ENCODE data around the gene SLC1A3. TPM values are rescaled to one million over a fixed set of nuclear protein-coding genes. Genes with fewer than 3 reads are reported as not detected.

The SLC1A3 gene
- total RNA-seq, 2 experiments from 2014 or later, result 0.16 TPM

GRCh38 chr5:36692791-36693763 lies 86.7 kb downstream of the SLC1A3 start:
- intact Hi-C loops (cut with DNase I, micrococcal nuclease), result loop anchor here (1.0 to 10.0 kb wide), 7 partner anchors 86 to 616 kb away; partner anchors contain the start of gene SLC1A3 (in 1 of the 2)
- no peaks in the 10 kb centered on the region for H3K36me3 Mint-ChIP-seq (ENCODE audit: low read depth)
- H3K9me3 Mint-ChIP-seq (ENCODE audit: low read depth), result no peaks in the 10 kb centered on the region
- ATAC-seq, result peak; percentile 56
- ChIA-PET POLR2A (no interaction called here), CTCF (interaction anchor here (0.6 to 1.7 kb wide), 15 partner anchors 8 to 428 kb away, joined by 3 to 7 read pairs (median 4); no protein-coding TSS in a partner anchor)
- H3K4me3 Mint-ChIP-seq, result no peak overlapping the region
- DNase-seq, result peak; percentile 74
- H3K27ac Mint-ChIP-seq, result no peak overlapping the region
- H3K4me1 Mint-ChIP-seq, result peaks cover 12% of the 10 kb centered on the region
- H3K27me3 Mint-ChIP-seq, result peaks cover 23% of the 10 kb centered on the region

DNA sequence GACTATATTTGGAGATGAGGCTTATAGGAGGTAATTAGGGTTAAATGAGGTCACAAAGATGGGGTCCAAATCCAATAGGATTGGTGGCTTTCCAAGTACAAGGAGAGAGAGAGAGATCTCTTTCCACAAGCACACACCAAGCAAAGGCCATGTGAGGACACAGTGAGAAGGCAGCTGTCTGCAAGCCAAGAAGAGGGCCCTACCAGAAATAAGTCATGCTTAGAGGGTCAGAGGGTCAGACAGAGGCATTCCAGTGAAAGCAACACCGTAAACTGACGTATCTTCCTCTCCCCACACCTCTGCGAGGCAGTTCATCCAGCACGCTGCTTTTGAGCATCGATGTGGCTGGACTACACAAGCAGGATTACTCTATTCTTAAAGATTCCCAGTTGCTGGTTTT lies 87.9 kb downstream of the SLC1A3 start:
- Mint-ChIP-seq H3K27ac (no peak overlapping the region), H3K9me3 (ENCODE audit: low read depth) (no peaks in the 10 kb centered on the region), H3K36me3 (ENCODE audit: low read depth) (no peaks in the 10 kb centered on the region), H3K27me3 (peaks cover 17% of the 10 kb centered on the region), H3K4me3 (no peak overlapping the region), H3K4me1 (peaks cover 12% of the 10 kb centered on the region)
- DNase-seq, result no peak
- POLR2A ChIA-PET, result no interaction called here
- intact Hi-C loops (cut with DNase I, micrococcal nuclease), result loop anchor here in 1 of 2 experiments (5.0 to 10.0 kb wide), 3 partner anchors 87 to 617 kb away; partner anchors contain the start of gene SLC1A3
- ATAC-seq, result no peak
- CTCF ChIA-PET, result interaction anchor here (0.7 kb wide), 1 partner anchor 112 kb away, joined by 3 read pairs; no protein-coding TSS in a partner anchor

- ChIA-PET POLR2A (interaction anchor here (0.6 kb wide), 1 partner anchor 39 kb away, joined by 5 read pairs; no protein-coding TSS in a partner anchor), CTCF (interaction anchor here (0.6 to 2.1 kb wide), 28 partner anchors 8 to 806 kb away, joined by 3 to 15 read pairs (median 4); no protein-coding TSS in a partner anchor)
- no peaks in the 10 kb centered on the region for H3K36me3 Mint-ChIP-seq (ENCODE audit: low read depth)
- intact Hi-C loops (cut with DNase I, micrococcal nuclease), result loop anchor here in 1 of 2 experiments (2.0 to 10.0 kb wide), 2 partner anchors 191 to 281 kb away; no protein-coding TSS in a partner anchor
- peaks cover 3% of the 10 kb centered on the region for H3K4me1 Mint-ChIP-seq
- H3K27ac Mint-ChIP-seq, result no peak overlapping the region
- peaks cover 18% of the 10 kb centered on the region for H3K27me3 Mint-ChIP-seq
- no peaks in the 10 kb centered on the region for H3K9me3 Mint-ChIP-seq (ENCODE audit: low read depth)
- no peak overlapping the region for H3K4me3 Mint-ChIP-seq
- ATAC-seq (peak; percentile 84), DNase-seq (peak; percentile 73)
These were observed 89.8 kb downstream of the SLC1A3 start for GRCh38 chr5:36696059-36696673.

- intact Hi-C loops (cut with DNase I, micrococcal nuclease), result loop anchor here in 1 of 2 experiments (10.0 kb wide), 1 partner anchor 193 kb away; no protein-coding TSS in a partner anchor
- Mint-ChIP-seq H3K36me3 (ENCODE audit: low read depth) (no peaks in the 10 kb centered on the region), H3K27ac (no peak overlapping the region), H3K27me3 (peaks cover 13% of the 10 kb centered on the region), H3K4me3 (no peak overlapping the region), H3K9me3 (ENCODE audit: low read depth) (no peaks in the 10 kb centered on the region), H3K4me1 (no peaks in the 10 kb centered on the region)
- CTCF ChIA-PET, result interaction anchor here (0.5 to 1.1 kb wide), 2 partner anchors 47 to 144 kb away, joined by 3 read pairs; no protein-coding TSS in a partner anchor
- ATAC-seq (no peak), DNase-seq (no peak)
- POLR2A ChIA-PET, result no interaction called here
These were observed 91.6 kb downstream of the SLC1A3 start for GRCh38 chr5:36698031-36698430.

- ChIA-PET POLR2A (no interaction called here), CTCF (interaction anchor here (0.7 to 2.9 kb wide), 8 partner anchors 9 to 241 kb away, joined by 3 to 15 read pairs (median 4); no protein-coding TSS in a partner anchor)
- no peak overlapping the region for H3K27ac Mint-ChIP-seq
- H3K9me3 Mint-ChIP-seq (ENCODE audit: low read depth), result no peaks in the 10 kb centered on the region
- no peaks in the 10 kb centered on the region for H3K4me1 Mint-ChIP-seq
- no peak overlapping the region for H3K4me3 Mint-ChIP-seq
- peaks cover 4% of the 10 kb centered on the region for H3K27me3 Mint-ChIP-seq
- DNase-seq (no peak), ATAC-seq (no peak)
- intact Hi-C loops (cut with DNase I, micrococcal nuclease), result no loop called here
- H3K36me3 Mint-ChIP-seq (ENCODE audit: low read depth), result no peaks in the 10 kb centered on the region
These were observed 94.8 kb downstream of the SLC1A3 start for GRCh38 chr5:36701085-36701698.

DNA sequence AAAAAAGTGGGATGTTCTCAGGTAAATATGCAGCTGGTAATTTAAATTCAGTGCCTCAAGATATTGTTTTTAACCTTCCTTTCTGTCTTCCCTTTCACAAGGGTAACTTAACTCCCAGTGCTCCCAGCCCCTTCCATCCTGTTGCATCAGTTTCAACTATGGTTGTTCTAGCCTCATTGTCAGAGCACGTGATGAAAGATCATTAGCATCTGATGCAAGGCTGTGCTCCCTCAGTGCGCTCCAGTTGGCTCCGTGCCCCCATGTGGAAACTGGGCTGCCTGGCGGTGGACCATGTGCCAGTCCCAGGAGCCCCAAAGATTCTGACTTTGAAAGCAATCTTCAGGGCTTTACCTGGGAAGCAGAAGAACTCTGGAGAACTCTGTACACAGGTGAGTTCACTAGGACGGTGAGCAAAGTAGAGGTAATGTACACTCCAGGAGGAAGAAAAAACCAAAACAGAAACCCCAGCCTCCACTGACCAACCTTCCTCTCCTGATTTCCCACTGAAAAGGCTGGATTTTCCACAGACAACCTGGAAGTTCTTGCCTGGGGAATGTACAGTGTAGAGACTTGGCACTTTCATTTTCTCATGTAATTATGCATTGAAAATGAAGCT lies 96.9 kb downstream of the SLC1A3 start:
- intact Hi-C loops (cut with DNase I, micrococcal nuclease), result no loop called here
- Mint-ChIP-seq H3K4me1 (no peaks in the 10 kb centered on the region), H3K27me3 (peaks cover 4% of the 10 kb centered on the region), H3K4me3 (no peak overlapping the region), H3K9me3 (ENCODE audit: low read depth) (peaks cover 2% of the 10 kb centered on the region), H3K36me3 (ENCODE audit: low read depth) (peaks cover 2% of the 10 kb centered on the region), H3K27ac (no peak overlapping the region)
- POLR2A ChIA-PET, result no interaction called here
- CTCF ChIA-PET, result no interaction called here
- ATAC-seq, result no peak
- DNase-seq, result no peak

DNA sequence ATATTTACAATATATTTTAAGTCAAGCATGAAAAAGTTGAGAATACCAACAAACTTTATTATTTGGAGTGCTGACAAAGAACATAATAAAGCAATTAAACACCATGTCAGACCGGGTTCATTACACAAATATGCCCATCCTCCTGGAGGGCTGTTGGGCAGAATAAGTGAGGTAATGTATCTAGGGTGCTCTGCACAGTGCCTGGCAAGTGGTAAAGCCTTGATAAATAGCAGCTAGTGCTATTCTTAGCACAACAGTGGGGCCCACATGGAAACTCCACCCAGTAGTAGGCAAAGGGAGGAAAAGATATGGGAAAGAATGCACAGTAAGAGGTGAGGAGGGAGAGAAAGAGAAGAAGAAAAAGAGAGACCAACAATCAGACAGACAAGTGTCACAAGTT lies 97.7 kb downstream of the SLC1A3 start:
- Mint-ChIP-seq H3K4me1 (no peaks in the 10 kb centered on the region), H3K4me3 (no peak overlapping the region), H3K36me3 (ENCODE audit: low read depth) (peaks cover 4% of the 10 kb centered on the region), H3K27ac (no peak overlapping the region), H3K27me3 (peaks cover 4% of the 10 kb centered on the region), H3K9me3 (ENCODE audit: low read depth) (peaks cover 6% of the 10 kb centered on the region)
- ChIA-PET POLR2A (no interaction called here), CTCF (interaction anchor here (1.0 kb wide), 1 partner anchor 8 kb away, joined by 3 read pairs; no protein-coding TSS in a partner anchor)
- intact Hi-C loops (cut with DNase I, micrococcal nuclease), result no loop called here
- ATAC-seq (no peak), DNase-seq (no peak)

- intact Hi-C loops (cut with DNase I, micrococcal nuclease), result no loop called here
- no peak for ATAC-seq
- H3K9me3 Mint-ChIP-seq (ENCODE audit: low read depth), result peaks cover 7% of the 10 kb centered on the region
- H3K4me3 Mint-ChIP-seq, result no peak overlapping the region
- no peak for DNase-seq
- H3K27ac Mint-ChIP-seq, result no peak overlapping the region
- peaks cover 4% of the 10 kb centered on the region for H3K36me3 Mint-ChIP-seq (ENCODE audit: low read depth)
- peaks cover 4% of the 10 kb centered on the region for H3K27me3 Mint-ChIP-seq
- H3K4me1 Mint-ChIP-seq, result no peaks in the 10 kb centered on the region
- ChIA-PET POLR2A (no interaction called here), CTCF (interaction anchor here (1.0 kb wide), 1 partner anchor 9 kb away, joined by 3 read pairs; no protein-coding TSS in a partner anchor)
These were observed 98.6 kb downstream of the SLC1A3 start for GRCh38 chr5:36705055-36705454.

GRCh38 chr5:36706662-36707061 lies 100.3 kb downstream of the SLC1A3 start:
- Mint-ChIP-seq H3K27me3 (no peaks in the 10 kb centered on the region), H3K9me3 (ENCODE audit: low read depth) (peaks cover 7% of the 10 kb centered on the region), H3K36me3 (ENCODE audit: low read depth) (peaks cover 4% of the 10 kb centered on the region), H3K4me1 (no peaks in the 10 kb centered on the region), H3K4me3 (no peak overlapping the region), H3K27ac (no peak overlapping the region)
- ChIA-PET CTCF (interaction anchor here (2.1 to 2.5 kb wide), 2 partner anchors 11 to 16 kb away, joined by 8 to 9 read pairs; no protein-coding TSS in a partner anchor), POLR2A (no interaction called here)
- intact Hi-C loops (cut with DNase I, micrococcal nuclease), result no loop called here
- ATAC-seq (no peak), DNase-seq (no peak)

GRCh38 chr5:36708996-36709395 lies 102.6 kb downstream of the SLC1A3 start:
- H3K27ac Mint-ChIP-seq, result no peak overlapping the region
- H3K4me1 Mint-ChIP-seq, result no peaks in the 10 kb centered on the region
- H3K27me3 Mint-ChIP-seq, result no peaks in the 10 kb centered on the region
- peaks cover 4% of the 10 kb centered on the region for H3K36me3 Mint-ChIP-seq (ENCODE audit: low read depth)
- no peak for ATAC-seq
- ChIA-PET POLR2A (no interaction called here), CTCF (interaction anchor here (1.2 kb wide), 1 partner anchor 15 kb away, joined by 10 read pairs; no protein-coding TSS in a partner anchor)
- intact Hi-C loops (cut with DNase I, micrococcal nuclease), result no loop called here
- H3K4me3 Mint-ChIP-seq, result no peak overlapping the region
- peaks cover 7% of the 10 kb centered on the region for H3K9me3 Mint-ChIP-seq (ENCODE audit: low read depth)
- no peak for DNase-seq
